HCT116 (cell line): ENCODE measurements around the gene AGTPBP1. TPM values are rescaled to one million over a fixed set of nuclear protein-coding genes. Genes with fewer than 3 reads are reported as not detected.

Experiments used
- ATAC-seq: fragments of 200-7000 bp; cut with Tn5 transposase; 2 replicates; pipeline ENCODE4 v1.9.1; 2020; ENCODE audit warnings: mild to moderate bottlenecking, moderate library complexity
- BruUV-seq: library from RNA; stranded (reverse); fragments of 400-500 nt; replicated peaks from 2 replicates; lab custom pipeline; 2021; lab: Mats Ljungman, UMichigan
- CTCF ChIA-PET: fragments of 300-600 bp; sonication (Branson Sonifier 250); formaldehyde crosslinking; loops from one replicate; lab custom pipeline; 2021; ENCODE audit warnings: antibody characterized with exemption; lab: Charles Lee
- POLR2A ChIA-PET: fragments of 300-600, 350-600 bp; sonication (Branson Sonifier 250); formaldehyde crosslinking; loops from one replicate; lab custom pipeline; 2021; ENCODE audit warnings: antibody characterized with exemption; lab: Charles Lee
- RAD21 ChIA-PET, 2 experiments: fragments of 300-600 bp; sonication (Branson Sonifier 250); formaldehyde crosslinking; loops; one replicate each; lab custom pipeline; 2023; ENCODE audit warnings: low total read pairs in 2 of 2; ENCODE audit not compliant: uncharacterized antibody in 2 of 2, unreplicated experiment in 2 of 2, low non-redundant PET in 1 of 2; lab: Charles Lee
- DNase-seq: peaks from one replicate; pipeline ENCODE4 v3.0.0-alpha.2; 2010; ENCODE audit warnings: low read depth, low spot score
- H2AFZ ChIP-seq: fragments of 200-600 bp; shearing (Covaris generic), sonication (generic); 2 replicates; pipeline ENCODE4 v1.6.1; 2017; ENCODE audit warnings: low read depth, mixed run types, mixed read lengths, antibody characterized with exemption, low read length; ENCODE audit not compliant: poor library complexity, severe bottlenecking
- H3K27ac ChIP-seq: 2 replicates; pipeline ENCODE4 v1.5.1; 2012; ENCODE audit warnings: low read depth, low read length
- H3K27me3 ChIP-seq: fragments of 200-600 bp; sonication (generic); 2 replicates; pipeline ENCODE4 v1.6.1; 2016; ENCODE audit warnings: mixed run types, low read length, mixed read lengths; ENCODE audit not compliant: insufficient read depth
- H3K36me3 ChIP-seq, 2 experiments: fragments of 200-500 bp in 1 of 2; fragments of 200-600 bp in 1 of 2; sonication (Bioruptor generic) in 1 of 2; sonication (generic) in 1 of 2; 2 replicates each; pipeline versions ENCODE4 v1.5.1 to v1.6.1; 2014 to 2016; ENCODE audit warnings: low read length in 2 of 2, inconsistent platforms in 1 of 2, mixed read lengths in 1 of 2, mixed run types in 1 of 2; ENCODE audit not compliant: insufficient read depth in 2 of 2, control insufficient read depth in 1 of 2
- H3K4me1 ChIP-seq, 2 experiments: fragments of 200-600 bp in 1 of 2; sonication (generic) in 1 of 2; 2 replicates each; pipeline versions ENCODE4 v1.5.1 to v1.6.1; 2012 to 2017; ENCODE audit warnings: low read length in 2 of 2, inconsistent platforms in 1 of 2, mild to moderate bottlenecking in 1 of 2, mixed read lengths in 1 of 2, mixed run types in 1 of 2, moderate library complexity in 1 of 2; ENCODE audit not compliant: insufficient read depth in 2 of 2, control insufficient read depth in 1 of 2
- H3K4me2 ChIP-seq: fragments of 200-600 bp; sonication (generic); 2 replicates; pipeline ENCODE4 v1.6.1; 2017; ENCODE audit warnings: mixed run types, low read length, mixed read lengths
- H3K4me3 ChIP-seq, 2 experiments: fragments of 200-600 bp in 1 of 2; sonication (generic) in 1 of 2; replicated peaks in 1 of 2; 2 replicates each; pipeline ENCODE4 v1.5.1; 2011 to 2016; ENCODE audit warnings: low read length in 2 of 2, control low read depth in 1 of 2, low read depth in 1 of 2, mild to moderate bottlenecking in 1 of 2, mixed read lengths in 1 of 2, mixed run types in 1 of 2
- H3K79me2 ChIP-seq: fragments of 200-600 bp; sonication (generic); 2 replicates; pipeline ENCODE4 v1.6.1; 2017; ENCODE audit warnings: mild to moderate bottlenecking, mixed run types, low read length, moderate library complexity, mixed read lengths; ENCODE audit not compliant: insufficient read depth
- H3K9ac ChIP-seq: fragments of 200-600 bp; sonication (generic); 2 replicates; pipeline ENCODE4 v1.6.1; 2016; ENCODE audit warnings: low read length, mixed read lengths
- H3K9me2 ChIP-seq: fragments of 200-600 bp; sonication (generic), shearing (Covaris generic); 2 replicates; pipeline ENCODE4 v1.6.1; 2017; ENCODE audit warnings: mixed run types, mild to moderate bottlenecking, moderate library complexity; ENCODE audit not compliant: insufficient read depth
- H3K9me3 ChIP-seq, 2 experiments: fragments of 200-500 bp in 1 of 2; fragments of 200-600 bp in 1 of 2; sonication (Bioruptor generic) in 1 of 2; sonication (generic) in 1 of 2; 2 replicates each; pipeline ENCODE4 v1.6.1; 2014 to 2017; ENCODE audit warnings: low read length in 2 of 2, mixed read lengths in 2 of 2, inconsistent platforms in 1 of 2, low read depth in 1 of 2, mild to moderate bottlenecking in 1 of 2, mixed run types in 1 of 2, moderate library complexity in 1 of 2; ENCODE audit not compliant: control insufficient read depth in 1 of 2, insufficient read depth in 1 of 2
- H4K20me1 ChIP-seq: fragments of 200-600 bp; sonication (generic), shearing (Covaris generic); 2 replicates; pipeline ENCODE4 v1.6.1; 2017; ENCODE audit warnings: mixed run types, mild to moderate bottlenecking, moderate library complexity; ENCODE audit not compliant: insufficient read depth
- ATF3 ChIP-seq: IDR thresholded peaks from 2 replicates; pipeline ENCODE4 v1.6.1; 2012
- CBX3 ChIP-seq: IDR thresholded peaks from 2 replicates; pipeline ENCODE4 v1.6.1; 2012; ENCODE audit warnings: low read depth
- CEBPB ChIP-seq: IDR thresholded peaks from 2 replicates; pipeline ENCODE4 v1.6.1; 2012; ENCODE audit warnings: low read depth
- EGR1 ChIP-seq: IDR thresholded peaks from 2 replicates; pipeline ENCODE4 v1.6.1; 2012; ENCODE audit warnings: low read depth
- ELF1 ChIP-seq: IDR thresholded peaks from 2 replicates; pipeline ENCODE4 v1.6.1; 2012; ENCODE audit warnings: low read depth, borderline replicate concordance
- EZH2 ChIP-seq: fragments of 200-600 bp; sonication (generic); IDR thresholded peaks from 2 replicates; pipeline ENCODE4 v1.6.1; 2017; ENCODE audit warnings: antibody characterized with exemption, mixed run types
- EZH2phosphoT487 ChIP-seq: fragments of 200-600 bp; IDR thresholded peaks from 2 replicates; pipeline ENCODE4 v1.6.1; 2018; ENCODE audit warnings: antibody characterized with exemption, borderline replicate concordance
- FOSL1 ChIP-seq: IDR thresholded peaks from 2 replicates; pipeline ENCODE4 v1.6.1; 2012; ENCODE audit warnings: low read depth
- JUND ChIP-seq: IDR thresholded peaks from 2 replicates; pipeline ENCODE4 v1.6.1; 2012
- MAX ChIP-seq: IDR thresholded peaks from 2 replicates; pipeline ENCODE4 v1.6.1; 2012
- POLR2AphosphoS5 ChIP-seq: IDR thresholded peaks from 2 replicates; pipeline ENCODE4 v1.6.1; 2011; ENCODE audit warnings: mild to moderate bottlenecking, low read depth, low read length, moderate library complexity
- RAD21 ChIP-seq: IDR thresholded peaks from 2 replicates; pipeline ENCODE4 v1.6.1; 2012; ENCODE audit warnings: low read depth, mild to moderate bottlenecking
- SIN3A ChIP-seq: IDR thresholded peaks from 2 replicates; pipeline ENCODE4 v1.6.1; 2012; ENCODE audit warnings: low read depth
- SRF ChIP-seq: IDR thresholded peaks from 2 replicates; pipeline ENCODE4 v1.6.1; 2012; ENCODE audit warnings: low read depth
- TCF7L2 ChIP-seq: IDR thresholded peaks from 2 replicates; pipeline ENCODE4 v1.7.0; 2011; ENCODE audit warnings: borderline replicate concordance, inconsistent platforms; ENCODE audit not compliant: insufficient read depth, insufficient read length; ENCODE audit errors: extremely low read depth
- YY1 ChIP-seq: IDR thresholded peaks from 2 replicates; pipeline ENCODE4 v1.6.1; 2011; ENCODE audit warnings: low read length, low read depth, moderate library complexity, mild to moderate bottlenecking; ENCODE audit not compliant: insufficient replicate concordance; ENCODE audit errors: extremely low read depth
- ZBTB33 ChIP-seq: IDR thresholded peaks from 2 replicates; pipeline ENCODE4 v1.6.1; 2011; ENCODE audit warnings: mild to moderate bottlenecking, low read length, moderate library complexity; ENCODE audit not compliant: insufficient replicate concordance; ENCODE audit errors: extremely low read depth
- ZFX ChIP-seq: fragments of 450-650 bp; IDR thresholded peaks from 2 replicates; pipeline ENCODE4 v1.6.1; 2017
- intact Hi-C: fragments of 100-400 bp; cut with micrococcal nuclease; formaldehyde crosslinking; loops from 2 replicates; pipeline ENCODE4 v1.10.0; 2022
- total RNA-seq: library from RNA; stranded (reverse); gene quantifications from one replicate; pipeline ENCODE4 v1.2.1, GENCODE V29; 2021; ENCODE audit not compliant: unreplicated experiment

The AGTPBP1 gene
- total RNA-seq, 1 experiment from 2014 or later = 17.4 TPM

- no peaks in the 10 kb centered on the region for H3K4me1 ChIP-seq
- no peaks in the 10 kb centered on the region for H4K20me1 ChIP-seq
- H3K27me3 ChIP-seq = no peaks in the 10 kb centered on the region
- H3K36me3 ChIP-seq = peaks cover 0 to 5% of the 10 kb centered on the region in 2 experiments; a peak in 1 of 4 replicates
- no peak overlapping the region for H3K4me3 ChIP-seq
- CTCF ChIA-PET = no interaction called here
- intact Hi-C loops = no loop called here
- ATAC-seq (no peak), DNase-seq (no peak)
- no peaks in the 10 kb centered on the region for H3K9me3 ChIP-seq
- TF ChIP-seq RAD21 = no peak
- TF ChIP-seq ELF1 = no peak
- no peak for TF ChIP-seq EGR1
- TF ChIP-seq YY1 = no peak
- TF ChIP-seq EZH2 = no peak
- no peak for TF ChIP-seq SIN3A
- TF ChIP-seq TCF7L2 = no peak
- no peak for TF ChIP-seq FOSL1
- no peak for TF ChIP-seq POLR2AphosphoS5
- TF ChIP-seq CBX3 = no peak
- H2AFZ ChIP-seq = no peak overlapping the region
- no peak overlapping the region for H3K9ac ChIP-seq
- RAD21 ChIA-PET = no interaction called here
- no TSS peak for BruUV-seq
- POLR2A ChIA-PET = no interaction called here
- no peak overlapping the region for H3K4me2 ChIP-seq
- H3K27ac ChIP-seq = no peak overlapping the region
- H3K9me2 ChIP-seq = no peaks in the 10 kb centered on the region
- no peaks in the 10 kb centered on the region for H3K79me2 ChIP-seq
These were observed 88.6 kb downstream of the AGTPBP1 start for GRCh38 chr9:85653153-85653552.

- no peak overlapping the region for H3K9ac ChIP-seq
- H3K9me2 ChIP-seq = no peaks in the 10 kb centered on the region
- H2AFZ ChIP-seq = no peak overlapping the region
- no peaks in the 10 kb centered on the region for H3K9me3 ChIP-seq
- H3K27me3 ChIP-seq = no peaks in the 10 kb centered on the region
- ChIA-PET CTCF (no interaction called here), RAD21 (no interaction called here), POLR2A (no interaction called here)
- no peaks in the 10 kb centered on the region for H3K36me3 ChIP-seq
- intact Hi-C loops = no loop called here
- no peaks in the 10 kb centered on the region for H4K20me1 ChIP-seq
- no peaks in the 10 kb centered on the region for H3K4me1 ChIP-seq
- H3K4me2 ChIP-seq = no peak overlapping the region
- no TSS peak for BruUV-seq
- H3K27ac ChIP-seq = no peak overlapping the region
- H3K4me3 ChIP-seq = no peak overlapping the region
- TF ChIP-seq EZH2 (no peak), ATF3 (no peak), ZFX (no peak), EZH2phosphoT487 (no peak), SRF (no peak), ZBTB33 (no peak), TCF7L2 (no peak), ELF1 (no peak), MAX (no peak), YY1 (no peak), CBX3 (no peak), CEBPB (no peak), FOSL1 (no peak), JUND (no peak), RAD21 (no peak)
- H3K79me2 ChIP-seq = no peaks in the 10 kb centered on the region
- no peak for DNase-seq
- ATAC-seq = no peak
These were observed 94.2 kb downstream of the AGTPBP1 start for GRCh38 chr9:85647571-85647970.
